Endothelial cell of umbilical vein (primary cell): ENCODE results near the gene ZNF697. TPM values are rescaled to one million over a fixed set of nuclear protein-coding genes. Genes with fewer than 3 reads are reported as not detected.

Source experiments
- BruUV-seq: library from RNA; stranded (reverse); fragments of 400-500 nt; replicated peaks from 2 replicates; lab custom pipeline; 2021; lab: Mats Ljungman, UMichigan
- CTCF ChIA-PET: fragments of 300-600, 350-600 bp; sonication (Branson Sonifier 250); formaldehyde crosslinking; loops from one replicate; lab custom pipeline; 2021; ENCODE audit warnings: antibody characterized with exemption, inconsistent platforms; lab: Charles Lee
- POLR2A ChIA-PET: fragments of 300-600, 350-600 bp; sonication (Branson Sonifier 250); formaldehyde crosslinking; loops from one replicate; lab custom pipeline; 2021; ENCODE audit warnings: antibody characterized with exemption, inconsistent platforms; lab: Charles Lee
- DNase-seq: peaks from one replicate; pipeline ENCODE4 v3.0.0-alpha.2; 2011; ENCODE audit warnings: low read depth, low spot score
- FAIRE-seq: peaks from 2 replicates; lab custom pipeline; 2011; peaks lifted over from hg19 to GRCh38; lab: Jason Lieb, UNC
- H2AFZ ChIP-seq: 2 replicates; pipeline ENCODE4 v1.6.0; 2012; ENCODE audit warnings: low read depth, low read length, control low read depth, inconsistent platforms
- H3K27ac ChIP-seq: 2 replicates; pipeline ENCODE4 v1.5.1; 2011; ENCODE audit warnings: low read depth, mild to moderate bottlenecking, control low read depth, low read length, moderate library complexity; ENCODE audit not compliant: insufficient read depth
- H3K27me3 ChIP-seq, 2 experiments: 2 replicates each; pipeline versions ENCODE4 v1.6.0 to v1.6.1; 2011; ENCODE audit warnings: low read length in 2 of 2, mixed read lengths in 1 of 2; ENCODE audit not compliant: control insufficient read depth in 2 of 2, insufficient read depth in 2 of 2
- H3K36me3 ChIP-seq, 2 experiments: 2 replicates in 1 of 2; 3 replicates in 1 of 2; pipeline ENCODE4 v1.5.1; 2011; ENCODE audit warnings: low read length in 2 of 2, mild to moderate bottlenecking in 1 of 2, moderate library complexity in 1 of 2; ENCODE audit not compliant: control insufficient read depth in 2 of 2, insufficient read depth in 2 of 2; ENCODE audit errors: extremely low read depth in 1 of 2
- H3K4me1 ChIP-seq: 3 replicates; pipeline ENCODE4 v1.5.1; 2011; ENCODE audit warnings: mild to moderate bottlenecking, low read length; ENCODE audit not compliant: control insufficient read depth, insufficient read depth; ENCODE audit errors: extremely low read depth
- H3K4me2 ChIP-seq: 2 replicates; pipeline ENCODE4 v1.6.1; 2011; ENCODE audit warnings: low read length, control low read depth, mixed read lengths; ENCODE audit not compliant: insufficient read depth
- H3K4me3 ChIP-seq, 3 experiments: fragments of 200-600 bp in 1 of 3; sonication (generic), shearing (Covaris generic) in 1 of 3; replicated peaks in 1 of 3; 2 replicates each; pipeline ENCODE4 v1.5.1; 2011 to 2016; ENCODE audit warnings: control low read depth in 3 of 3, low read length in 3 of 3, mild to moderate bottlenecking in 2 of 3, inconsistent platforms in 1 of 3, low read depth in 1 of 3, moderate library complexity in 1 of 3; ENCODE audit not compliant: insufficient read depth in 1 of 3
- H3K79me2 ChIP-seq: 2 replicates; pipeline ENCODE4 v1.6.0; 2012; ENCODE audit warnings: low read length, inconsistent platforms; ENCODE audit not compliant: control insufficient read depth, insufficient read depth
- H3K9ac ChIP-seq: replicated peaks from 2 replicates; pipeline ENCODE3; 2011; ENCODE audit warnings: low read length, control low read depth; ENCODE audit not compliant: insufficient read depth; ENCODE audit errors: extremely low read depth
- H3K9me1 ChIP-seq: replicated peaks from 3 replicates; pipeline ENCODE4 v1.6.0; 2011; ENCODE audit warnings: mild to moderate bottlenecking, low read length; ENCODE audit not compliant: control insufficient read depth, insufficient read depth; ENCODE audit errors: extremely low read depth
- H3K9me3 ChIP-seq: replicated peaks from 2 replicates; pipeline ENCODE4 v1.5.1; 2012; ENCODE audit warnings: low read length, inconsistent platforms; ENCODE audit not compliant: control insufficient read depth, insufficient read depth
- H4K20me1 ChIP-seq: replicated peaks from 2 replicates; pipeline ENCODE3; 2011; ENCODE audit warnings: mild to moderate bottlenecking, low read length; ENCODE audit not compliant: control insufficient read depth, insufficient read depth; ENCODE audit errors: extremely low read depth
- CTCF ChIP-seq, 2 donors: IDR thresholded peaks; 1 replicate in 1 of 2; 2 replicates in 1 of 2; pipeline ENCODE4 v1.5.1; 2011; ENCODE audit warnings: low read length in 2 of 2, mild to moderate bottlenecking in 2 of 2, moderate library complexity in 2 of 2, control low read depth in 1 of 2, inconsistent platforms in 1 of 2, low read depth in 1 of 2; ENCODE audit not compliant: insufficient read depth in 1 of 2; ENCODE audit errors: extremely low read depth in 1 of 2
- EZH2 ChIP-seq: IDR thresholded peaks from 2 replicates; pipeline ENCODE4 v1.6.1; 2012; ENCODE audit warnings: borderline replicate concordance, low read depth, mild to moderate bottlenecking, moderate library complexity, low read length, inconsistent platforms; ENCODE audit not compliant: severe bottlenecking
- FOS ChIP-seq: IDR thresholded peaks from 2 replicates; pipeline ENCODE4 v1.6.1; 2011; ENCODE audit warnings: mild to moderate bottlenecking, low read length, moderate library complexity, borderline replicate concordance; ENCODE audit not compliant: insufficient read depth
- GATA2 ChIP-seq: IDR thresholded peaks from 2 replicates; pipeline ENCODE4 v1.7.0; 2011; ENCODE audit warnings: low read depth, mild to moderate bottlenecking, moderate library complexity, mixed read lengths, low read length; ENCODE audit not compliant: insufficient read length, insufficient read depth
- JUN ChIP-seq: IDR thresholded peaks from 2 replicates; pipeline ENCODE4 v1.6.1; 2011; ENCODE audit warnings: borderline replicate concordance, low read depth; ENCODE audit not compliant: insufficient read length, insufficient read depth
- MAX ChIP-seq: IDR thresholded peaks from 2 replicates; pipeline ENCODE4 v1.6.1; 2011; ENCODE audit not compliant: insufficient read depth, insufficient read length
- MYC ChIP-seq: IDR thresholded peaks from one replicate; pipeline ENCODE4 v1.6.1; 2011; ENCODE audit warnings: mild to moderate bottlenecking, low read depth, low read length
- POLR2AphosphoS5 ChIP-seq: IDR thresholded peaks from 2 replicates; pipeline ENCODE4 v1.6.1; 2012; ENCODE audit warnings: low read depth, mild to moderate bottlenecking, control low read depth, low read length, moderate library complexity; ENCODE audit not compliant: insufficient read depth
- dilution Hi-C: fragments of 300-500 bp; cut with MboI; formaldehyde crosslinking; loops from one replicate; pipeline ENCODE4 v1.15.0; 2019; ENCODE audit warnings: low sequenced_read_pairs; ENCODE audit not compliant: extremely low pct_ligation_motif_present
- intact Hi-C: fragments of 100-400 bp; cut with micrococcal nuclease; formaldehyde crosslinking; loops from one replicate; pipeline ENCODE4 v1.10.0; 2022
- polyA plus RNA-seq, 4 experiments: library from polyadenylated mRNA; depleted of rRNA in 3 of 4; stranded (reverse) in 3 of 4; unstranded in 1 of 4; fragments of >200 nt; gene quantifications; 2 replicates each; pipeline versions ENCODE4 v1.2.1 to v1.2.3, GENCODE V29; 2011 to 2012; ENCODE audit warnings: missing spikeins in 1 of 4
- total RNA-seq: library from RNA; stranded (reverse); gene quantifications from 2 replicates; pipeline ENCODE4 v1.2.3, GENCODE V29; 2021

The ZNF697 gene
- total and polyA plus RNA-seq, 2 donors (not counting 3 experiments of a cell fraction or from before 2014, with no cell fraction given): 6.2 to 14.1 TPM

- H3K9me1 ChIP-seq: no peaks in the 10 kb centered on the region
- no peaks in the 10 kb centered on the region for H4K20me1 ChIP-seq
- POLR2A ChIA-PET: interaction anchor here (2.3 kb wide), 1 partner anchor 26 kb away, joined by 20 read pairs; the partner anchor contains the start of gene ZNF697
- H3K9ac ChIP-seq: peak overlapping the region; percentile 1
- H3K4me2 ChIP-seq: peak overlapping the region; percentile 86
- no peak overlapping the region for H3K4me3 ChIP-seq
- H3K79me2 ChIP-seq: no peaks in the 10 kb centered on the region
- CTCF ChIA-PET: interaction anchor here (0.7 to 6.5 kb wide), 18 partner anchors 8 to 70 kb away, joined by 3 to 163 read pairs (median 16); partner anchors contain the start of genes PHGDH and ZNF697
- DNase-seq (peak; percentile 60), FAIRE-seq (no peak)
- H2AFZ ChIP-seq: no peak overlapping the region
- no peaks in the 10 kb centered on the region for H3K36me3 ChIP-seq
- dilution Hi-C loops: no loop called here
- intact Hi-C loops: loop anchor here (10.0 kb wide), 1 partner anchor 399 kb away; no protein-coding TSS in a partner anchor
- peaks cover 42% of the 10 kb centered on the region for H3K4me1 ChIP-seq
- no peak for TF ChIP-seq MYC
- no peak for TF ChIP-seq MAX
- no peak for TF ChIP-seq POLR2AphosphoS5
- no peak for TF ChIP-seq CTCF (IDR thresholded peaks at IDR 0.05; ENCODE audit: extremely low read depth in 1 of 2, insufficient read depth in 1 of 2, low read depth in 1 of 2, low read length in 2 of 2)
- TF ChIP-seq JUN: no peak
- no peak for TF ChIP-seq EZH2
- no peak for TF ChIP-seq GATA2
- no peak for TF ChIP-seq FOS
- no TSS peak for BruUV-seq
- H3K9me3 ChIP-seq: no peaks in the 10 kb centered on the region
- peak overlapping the region; percentile 78 for H3K27ac ChIP-seq
- peaks cover 4% of the 10 kb centered on the region in 2 experiments for H3K27me3 ChIP-seq
These were observed 25.3 kb upstream of the ZNF697 start for GRCh38 chr1:119673171-119673940.
